ENCODE data around the gene HNRNPA3.
"Not testable (repeated sequence)": the region's sequence is repeated elsewhere in the genome, so short reads cannot be mapped to it uniquely, and the experiment has no call there.

The HNRNPA3 gene

DNA sequence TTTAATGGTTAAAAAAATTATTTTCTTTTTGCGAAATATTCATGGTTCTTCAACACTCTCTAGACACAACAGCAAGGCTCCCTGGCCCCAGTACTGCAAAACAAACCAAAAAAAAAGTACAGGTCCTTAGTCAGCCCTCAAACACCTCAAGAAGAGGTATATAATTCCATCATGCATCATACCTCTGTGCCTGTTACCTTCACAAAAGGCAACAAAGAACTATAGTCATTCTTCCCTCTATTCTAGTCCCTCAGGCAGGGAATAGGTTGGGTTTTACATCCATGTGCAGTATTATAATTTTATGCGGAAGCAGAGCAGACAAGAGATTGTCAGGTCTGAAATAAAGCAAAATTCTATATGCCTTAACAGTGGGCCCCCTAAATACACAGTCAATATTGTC lies 43.4 kb downstream of the HNRNPA3 start:
- DNase-seq, result no peak

DNA sequence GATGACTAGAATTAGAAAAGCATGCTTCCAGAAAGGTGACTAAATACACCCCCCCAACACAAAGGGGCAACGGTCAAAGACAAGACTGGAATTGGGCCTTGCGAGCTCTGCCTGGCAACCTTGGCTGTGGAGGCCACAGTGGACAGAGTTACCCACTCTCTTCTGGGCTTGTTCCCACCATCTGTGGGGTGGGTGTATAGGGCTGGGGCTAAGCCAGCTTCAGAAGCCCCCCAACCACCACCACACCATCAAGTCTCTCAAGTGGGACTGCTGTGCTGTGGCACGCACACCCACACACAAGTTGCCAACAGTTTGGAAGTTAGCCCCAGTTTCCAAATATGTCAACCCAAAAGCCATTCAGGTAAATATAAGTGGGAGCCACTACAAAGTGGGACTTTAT lies 44.1 kb downstream of the HNRNPA3 start:
- DNase-seq, result no peak

DNA sequence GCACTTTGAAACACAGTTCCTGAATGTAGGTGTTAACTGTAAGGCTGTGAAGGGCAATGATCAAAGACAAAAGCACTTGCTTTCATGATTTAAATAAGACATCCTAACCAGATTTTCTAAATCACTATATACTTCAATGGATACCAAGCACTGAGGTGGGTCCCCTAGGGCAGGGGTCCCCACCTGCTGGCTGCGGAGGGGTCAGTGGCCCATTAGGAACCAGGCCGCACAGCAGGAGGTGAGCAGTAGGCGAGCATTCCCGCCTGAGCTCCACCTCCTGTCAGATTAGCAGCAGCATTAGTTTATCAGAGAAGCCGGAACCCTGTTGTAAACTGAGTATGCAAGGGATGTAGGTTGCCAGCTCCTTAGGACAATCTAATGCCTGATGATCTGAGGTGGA lies 44.9 kb downstream of the HNRNPA3 start:
- no peak for DNase-seq

GRCh38 chr2:177258059-177258458 lies 45.5 kb downstream of the HNRNPA3 start:
- DNase-seq, result no peak

- DNase-seq, result no peak
Measured at GRCh38 chr2:177260379-177260778, 47.8 kb downstream of the HNRNPA3 start.

DNA sequence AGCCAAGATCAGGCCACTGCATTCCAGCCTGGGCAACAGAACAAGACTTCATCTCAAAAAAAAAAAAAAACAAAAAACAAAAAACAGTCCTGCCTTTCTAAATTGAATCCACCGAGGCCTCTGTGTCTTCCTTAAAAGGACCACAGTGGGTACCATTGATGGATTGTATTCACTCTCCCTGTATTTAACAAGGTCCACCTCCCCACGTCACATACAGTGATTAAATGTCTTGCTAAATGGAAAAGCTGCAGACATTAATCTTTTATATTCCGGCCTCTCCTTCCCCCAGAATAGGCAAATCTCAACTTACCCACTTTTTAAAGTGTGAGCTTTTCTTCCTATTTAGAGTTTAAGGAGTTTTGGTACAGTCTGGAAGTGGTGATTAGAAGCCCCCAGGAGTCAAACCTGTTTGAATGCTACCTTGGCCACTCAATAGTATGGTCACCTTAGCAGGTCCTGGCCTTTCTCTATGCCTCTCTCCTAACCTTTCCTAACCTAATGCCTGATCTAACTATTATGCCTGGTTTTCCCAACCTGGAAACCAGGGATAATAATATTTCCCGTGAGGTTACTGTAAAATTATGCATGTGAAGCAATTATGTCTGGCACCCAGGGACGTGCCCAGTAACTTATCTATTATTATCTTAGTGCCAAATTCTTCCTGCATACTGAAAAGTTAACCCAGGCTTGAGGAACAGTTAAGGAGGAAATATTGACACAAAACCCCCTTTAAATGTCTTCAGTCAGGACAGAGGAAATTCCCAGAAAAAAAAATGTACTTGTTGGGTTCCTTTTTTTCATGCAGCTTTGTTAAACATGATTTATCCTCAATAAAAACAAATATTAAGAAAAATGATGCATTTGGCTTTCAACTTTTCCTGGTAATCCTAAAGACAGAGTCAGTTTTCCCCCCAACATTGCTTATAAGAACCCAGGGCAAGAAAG lies 48.8 kb downstream of the HNRNPA3 start:
- no peak for DNase-seq

DNA sequence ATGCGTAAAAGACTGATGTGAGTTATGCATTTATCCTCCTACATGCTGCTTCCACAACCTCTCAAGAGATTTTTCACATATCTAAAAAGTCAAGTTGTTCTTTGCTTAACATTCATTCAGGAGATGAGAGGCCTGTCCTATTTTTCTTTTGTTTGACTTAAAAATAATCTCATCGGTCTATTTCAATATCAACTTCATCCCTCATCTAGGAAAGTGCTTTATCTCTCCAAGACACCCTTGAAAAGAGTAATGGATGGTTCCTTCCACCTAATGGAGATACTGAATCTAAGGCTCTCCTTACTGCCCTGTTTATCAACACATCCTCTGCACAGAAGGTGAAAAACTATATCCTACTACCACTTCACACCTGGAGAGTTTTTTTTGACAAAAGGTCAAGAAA lies 49.5 kb downstream of the HNRNPA3 start:
- DNase-seq, result no peak

DNA sequence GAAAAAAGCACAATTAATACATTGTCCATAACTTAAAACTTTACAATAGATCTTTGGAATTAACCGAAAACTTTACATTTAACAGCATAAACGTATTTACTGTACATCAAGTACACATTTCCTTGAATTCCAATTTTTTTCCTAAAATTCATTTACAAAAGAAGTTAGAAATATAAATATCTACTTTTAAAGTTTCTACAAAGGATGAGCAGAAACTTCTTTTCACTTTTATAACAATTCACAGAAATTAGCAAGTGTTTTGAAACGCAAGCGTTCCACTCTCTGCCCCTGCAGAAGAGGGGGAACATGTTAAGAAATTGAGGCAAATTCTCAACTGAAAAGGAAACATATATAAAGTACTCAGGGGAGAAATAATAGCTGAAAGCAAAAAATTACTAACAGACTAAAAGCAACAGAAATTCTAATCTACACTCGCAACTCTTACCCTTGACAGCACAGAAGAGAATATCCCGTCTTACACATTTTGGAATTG lies 50.4 kb downstream of the HNRNPA3 start:
- DNase-seq, result no peak

DNA sequence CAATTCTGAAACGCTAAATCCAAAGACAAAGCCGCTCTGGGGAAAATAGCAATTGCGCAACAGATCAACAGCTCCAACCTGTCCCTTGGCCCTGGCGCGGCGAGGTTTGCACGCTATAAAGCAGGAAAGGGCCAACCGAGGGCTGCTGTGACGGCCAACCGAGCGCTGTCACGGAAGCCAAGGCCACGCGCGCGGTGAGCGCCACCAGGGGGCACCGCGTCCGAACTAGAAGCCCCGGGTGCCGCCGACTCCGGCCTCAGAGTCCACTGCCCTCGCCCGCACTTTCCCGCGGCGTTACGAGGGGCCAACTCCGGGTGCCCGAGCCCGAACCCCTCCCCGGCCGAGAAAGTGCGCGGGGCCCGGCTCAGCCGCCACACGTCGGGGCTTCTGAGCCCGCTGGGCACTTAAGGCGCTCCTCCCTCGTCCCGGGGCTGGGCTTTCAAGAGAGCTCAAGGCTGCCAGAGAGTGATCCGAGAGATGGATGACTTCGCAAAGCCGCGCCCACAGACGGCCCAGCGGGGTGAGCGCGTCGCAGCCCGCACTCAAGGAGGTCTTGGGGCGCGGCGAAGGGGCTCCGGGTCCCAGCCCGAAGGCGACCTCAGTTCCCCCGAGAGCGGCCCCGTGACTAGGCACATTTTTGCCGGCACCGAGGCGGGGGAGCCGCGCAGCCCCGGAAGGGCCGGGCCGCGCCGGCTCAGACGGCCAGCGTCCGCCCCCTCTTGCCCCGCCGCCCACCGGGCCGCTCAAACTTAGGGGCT lies 51.0 kb downstream of the HNRNPA3 start:
- DNase-seq, result peak; percentile 97

GRCh38 chr2:177264209-177264692 lies 51.7 kb downstream of the HNRNPA3 start:
- DNase-seq, result no peak

- peak; percentile 97 for DNase-seq
Measured at GRCh38 chr2:177264693-177265587, 52.3 kb downstream of the HNRNPA3 start, which contains the start of gene NFE2L2. Gene NFE2L2 (minus strand): TSS chr2:177264727. CDS start chr2:177264576, 151 bp downstream.

GRCh38 chr2:177265824-177266817 lies 53.5 kb downstream of the HNRNPA3 start:
- no peak for DNase-seq

DNA sequence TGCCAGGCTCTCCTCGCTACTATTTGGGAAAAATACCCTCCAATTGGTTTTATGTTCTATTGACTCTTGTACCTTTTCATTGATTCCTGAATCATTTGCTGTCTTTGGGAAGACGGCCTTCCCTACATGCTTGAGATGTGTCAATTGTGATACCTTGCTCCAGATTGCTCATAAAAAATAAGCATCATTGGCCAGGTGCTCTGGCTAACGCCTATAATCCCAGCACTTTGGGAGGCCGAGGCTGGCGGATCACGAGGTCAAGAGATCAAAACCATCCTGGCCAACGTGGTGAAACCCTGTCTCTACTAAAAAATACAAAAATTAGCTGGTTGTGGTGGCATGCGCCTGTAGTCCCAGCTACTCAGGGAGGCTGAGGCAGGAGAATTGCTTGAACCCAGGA lies 54.4 kb downstream of the HNRNPA3 start:
- DNase-seq, result not testable (repeated sequence)

GRCh38 chr2:177268187-177268871 lies 55.7 kb downstream of the HNRNPA3 start:
- no peak for DNase-seq

- no peak for DNase-seq
Measured at GRCh38 chr2:177268901-177269300, 56.3 kb downstream of the HNRNPA3 start.

DNA sequence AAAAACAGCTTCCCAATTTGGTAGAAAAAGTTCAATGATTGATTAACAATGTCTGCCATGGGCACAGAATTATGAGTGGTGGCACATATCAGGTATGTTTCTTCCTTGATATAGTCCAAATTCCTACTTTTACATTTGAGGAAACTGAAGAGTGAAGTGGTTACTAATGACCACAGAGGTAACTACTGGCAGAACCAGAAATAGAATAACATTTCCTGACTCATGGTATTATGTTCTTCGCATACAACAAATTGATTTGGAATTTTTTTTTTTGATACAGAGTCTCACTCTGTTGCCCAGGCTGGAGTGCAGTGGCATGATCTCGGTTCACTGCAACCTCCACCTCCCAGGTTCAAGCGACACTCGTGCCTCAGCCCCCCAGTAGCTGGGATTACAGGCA lies 57.9 kb downstream of the HNRNPA3 start:
- DNase-seq, result no peak

DNA sequence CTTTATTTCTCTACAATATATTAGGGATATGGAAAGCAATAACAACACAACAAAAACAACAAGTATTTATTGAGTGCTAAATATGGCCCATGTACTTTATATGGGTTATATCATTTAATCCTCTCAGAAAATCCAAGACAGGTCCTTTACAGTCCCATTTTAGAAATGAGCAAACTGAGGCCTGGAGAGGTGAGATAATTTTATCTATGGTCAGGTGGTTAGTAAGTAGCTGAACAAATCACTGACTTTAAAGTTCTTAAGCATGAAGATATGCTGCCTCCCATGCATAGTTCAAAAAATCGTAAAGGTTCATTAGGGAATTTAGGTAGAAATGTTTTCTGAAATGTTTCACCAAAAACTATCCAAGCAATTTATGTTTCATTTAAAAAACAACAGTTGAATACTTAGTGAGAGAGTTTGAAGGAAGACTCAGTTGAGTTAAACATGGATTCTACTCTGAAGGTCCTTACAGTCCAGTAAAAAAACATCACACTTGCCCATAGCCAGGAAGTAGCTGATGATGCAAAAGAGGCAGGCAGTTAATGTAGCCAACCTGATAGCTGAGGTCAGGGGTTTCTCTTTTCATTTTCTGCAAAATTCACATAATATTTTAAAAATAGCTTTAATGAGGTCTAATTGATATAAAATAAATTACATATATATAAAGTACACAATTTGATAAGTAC lies 59.5 kb downstream of the HNRNPA3 start:
- no peak for DNase-seq

GRCh38 chr2:177272765-177273164 lies 60.2 kb downstream of the HNRNPA3 start:
- DNase-seq, result no peak

GRCh38 chr2:177273408-177273807 lies 60.8 kb downstream of the HNRNPA3 start:
- DNase-seq, result no peak
